ENCODE results near the gene NUP93.

The NUP93 gene

DNA sequence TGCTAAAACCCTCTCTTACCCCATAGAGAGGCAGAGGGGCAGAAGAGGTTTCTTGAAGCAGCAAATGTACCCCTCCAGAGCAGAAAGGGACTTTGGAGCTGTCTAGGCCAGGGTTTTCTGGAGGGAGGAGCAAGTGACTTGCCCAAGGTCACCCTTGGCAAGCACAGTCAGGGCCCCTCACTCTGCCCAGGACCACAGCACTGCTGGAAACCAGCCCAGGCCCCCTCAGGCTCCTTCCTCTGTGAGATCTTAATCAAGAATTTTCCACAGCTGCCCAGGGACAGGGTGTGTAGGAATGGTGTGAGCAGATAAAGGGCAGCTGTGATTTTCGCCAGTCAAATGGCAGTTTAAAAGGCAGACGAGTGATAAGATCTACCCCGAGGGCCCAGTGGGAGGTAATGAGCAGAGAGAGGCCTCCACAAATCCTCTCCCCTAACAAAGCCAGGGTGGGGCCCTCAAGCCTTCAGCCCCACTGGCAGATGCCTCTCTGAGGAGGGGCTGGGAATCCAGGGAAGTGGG is 131.2 kb downstream of the NUP93 start:
- no peak for DNase-seq (ENCODE audit: low read depth)
- H3K4me3 ChIP-seq (ENCODE audit: low read depth, low read length), result no peak overlapping the region
- no peak for TF ChIP-seq CTCF (IDR thresholded peaks at IDR 0.05; ENCODE audit: control insufficient read depth, extremely low read depth, insufficient read depth)

GRCh38 chr16:56861756-56862155 is 131.8 kb downstream of the NUP93 start:
- DNase-seq (ENCODE audit: low read depth), result no peak
- H3K4me3 ChIP-seq (ENCODE audit: low read depth, low read length), result no peak overlapping the region
- TF ChIP-seq CTCF (IDR thresholded peaks at IDR 0.05; ENCODE audit: control insufficient read depth, extremely low read depth, insufficient read depth), result no peak

- no peak for TF ChIP-seq CTCF (IDR thresholded peaks at IDR 0.05; ENCODE audit: control insufficient read depth, extremely low read depth, insufficient read depth)
- DNase-seq (ENCODE audit: low read depth), result no peak
- no peak overlapping the region for H3K4me3 ChIP-seq (ENCODE audit: low read depth, low read length)
Measured at GRCh38 chr16:56862776-56863175, 132.8 kb downstream of the NUP93 start.

DNA sequence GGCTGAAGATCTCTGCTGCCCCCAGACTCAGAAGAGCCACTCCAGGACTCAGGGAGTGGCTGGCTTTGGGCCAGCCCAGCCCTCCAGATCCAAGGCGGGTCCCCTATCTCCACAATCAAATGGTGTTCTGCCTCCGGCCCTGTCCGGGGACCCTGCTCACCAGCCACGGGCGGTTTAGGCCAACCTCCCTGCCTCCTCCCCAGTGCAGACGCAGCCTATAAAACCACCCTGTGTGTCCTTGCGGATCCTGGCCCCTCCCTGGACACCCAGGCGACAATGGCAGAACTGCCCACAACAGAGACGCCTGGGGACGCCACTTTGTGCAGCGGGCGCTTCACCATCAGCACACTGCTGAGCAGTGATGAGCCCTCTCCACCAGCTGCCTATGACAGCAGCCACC is 135.0 kb downstream of the NUP93 start, which contains the start of gene SLC12A3:
Gene SLC12A3, plus strand, starts transcription at position 248 of the 400 bp plus-strand sequence. Its CDS starts 29 bp downstream, at position 277.
- no peak for TF ChIP-seq CTCF (IDR thresholded peaks at IDR 0.05; ENCODE audit: control insufficient read depth, extremely low read depth, insufficient read depth)
- no peak for DNase-seq (ENCODE audit: low read depth)
- H3K4me3 ChIP-seq (ENCODE audit: low read depth, low read length), result no peak within 1 kb of the TSS

DNA sequence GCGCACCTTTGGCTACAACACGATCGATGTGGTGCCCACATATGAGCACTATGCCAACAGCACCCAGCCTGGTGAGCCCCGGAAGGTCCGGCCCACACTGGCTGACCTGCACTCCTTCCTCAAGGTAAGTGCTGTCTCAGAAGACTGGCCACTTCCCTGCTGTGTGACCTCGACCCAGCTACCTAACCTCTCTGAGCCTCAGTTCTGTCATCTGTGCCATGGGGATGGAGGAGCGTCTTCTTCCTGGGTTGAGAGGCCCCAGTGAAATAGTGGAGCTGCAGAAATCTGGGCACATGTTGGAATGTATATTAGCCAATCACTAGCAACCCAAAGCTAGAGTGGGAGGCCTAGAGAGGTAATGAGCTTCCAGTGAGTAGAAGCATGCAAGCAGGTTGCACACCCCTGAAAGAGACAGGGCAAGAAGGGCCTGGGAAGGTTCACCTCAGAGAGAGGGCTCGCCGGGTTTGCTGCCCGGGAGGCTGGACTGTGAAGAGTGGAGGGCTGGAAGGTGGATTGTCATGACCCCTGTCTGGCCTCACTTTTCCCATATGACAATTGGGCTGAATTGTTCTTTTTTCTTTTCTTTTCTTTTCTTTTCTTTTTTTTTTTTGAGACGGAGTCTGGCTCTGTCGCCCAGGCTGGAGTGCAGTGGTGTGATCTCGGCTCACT is 135.6 kb downstream of the NUP93 start:
- no peak overlapping the region for H3K4me3 ChIP-seq (ENCODE audit: low read depth, low read length)

DNA sequence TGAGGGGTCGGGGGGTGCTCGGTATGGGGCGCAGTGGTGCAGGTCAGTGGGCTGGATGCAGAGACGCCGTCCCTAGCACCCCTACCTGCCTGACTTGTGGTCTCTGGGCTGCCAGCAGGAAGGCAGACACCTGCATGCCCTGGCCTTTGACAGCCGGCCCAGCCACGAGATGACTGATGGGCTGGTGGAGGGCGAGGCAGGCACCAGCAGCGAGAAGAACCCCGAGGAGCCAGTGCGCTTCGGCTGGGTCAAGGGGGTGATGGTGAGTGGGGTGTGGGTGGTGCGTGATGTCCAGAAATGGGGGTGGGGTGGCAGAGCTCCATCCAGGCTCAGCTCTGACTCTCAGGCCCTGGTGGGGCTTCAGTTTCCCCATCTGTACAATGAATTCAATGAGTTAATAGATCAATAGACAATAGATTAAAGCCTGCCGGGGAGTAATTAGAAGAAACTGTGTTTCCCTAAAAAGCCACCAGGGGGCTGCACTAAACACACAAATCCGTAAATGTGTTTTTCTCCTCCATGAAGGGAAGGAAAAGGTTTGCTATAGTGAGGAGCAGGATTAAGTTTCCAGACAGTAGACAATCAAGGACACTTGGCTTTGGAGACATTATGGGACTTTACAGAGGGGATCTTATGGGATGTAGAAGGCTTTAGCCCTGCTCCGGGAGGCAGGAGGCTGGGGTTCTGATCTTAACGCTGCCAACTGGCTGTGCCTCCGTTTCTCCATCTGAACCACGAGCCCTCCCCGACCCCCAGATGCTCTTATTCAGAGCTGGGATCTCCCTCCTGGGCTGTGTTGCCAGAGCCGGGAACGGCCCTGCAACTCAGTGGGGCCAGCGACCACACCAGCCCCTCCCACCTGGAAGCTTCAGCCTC is 137.3 kb downstream of the NUP93 start:
- peak; percentile 57 for TF ChIP-seq CTCF (IDR thresholded peaks at IDR 0.05; ENCODE audit: control insufficient read depth, extremely low read depth, insufficient read depth)
- H3K4me3 ChIP-seq (ENCODE audit: low read depth, low read length), result no peak overlapping the region
- peak; percentile 32 for DNase-seq (ENCODE audit: low read depth)

More for the DNA sequence above, 135.6 kb downstream of the NUP93 start:
- no peak for DNase-seq (ENCODE audit: low read depth)
- TF ChIP-seq CTCF (IDR thresholded peaks at IDR 0.05; ENCODE audit: control insufficient read depth, extremely low read depth, insufficient read depth), result no peak
